HCT116 (cell line): Measurements from ENCODE around the gene RNF130.

Experiments used
- CTCF ChIP-seq, 3 experiments: fragments of 200-600 bp in 1 of 3; sonication (generic) in 1 of 3; IDR thresholded peaks in 2 of 3; conservative IDR thresholded peaks in 1 of 3; 2 replicates each; pipeline ENCODE4 v1.5.1; 2012 to 2017; ENCODE audit warnings: low read depth in 2 of 3, low read length in 2 of 3, antibody characterized with exemption in 1 of 3, borderline replicate concordance in 1 of 3, control low read depth in 1 of 3, mild to moderate bottlenecking in 1 of 3, mixed read lengths in 1 of 3, mixed run types in 1 of 3, moderate library complexity in 1 of 3; ENCODE audit not compliant: insufficient read depth in 1 of 3
- POLR2A ChIP-seq: IDR thresholded peaks from 2 replicates; pipeline ENCODE4 v1.7.0; 2011; ENCODE audit warnings: borderline replicate concordance; ENCODE audit not compliant: insufficient read depth, insufficient read length; ENCODE audit errors: extremely low read depth
- RAD21 ChIP-seq: IDR thresholded peaks from 2 replicates; pipeline ENCODE4 v1.6.1; 2012; ENCODE audit warnings: low read depth, mild to moderate bottlenecking
- TF ChIP-seq, protein P1 (sequence below): IDR thresholded peaks from 2 replicates; pipeline ENCODE4 v1.6.1; 2012; ENCODE audit warnings: low read depth

DNA sequence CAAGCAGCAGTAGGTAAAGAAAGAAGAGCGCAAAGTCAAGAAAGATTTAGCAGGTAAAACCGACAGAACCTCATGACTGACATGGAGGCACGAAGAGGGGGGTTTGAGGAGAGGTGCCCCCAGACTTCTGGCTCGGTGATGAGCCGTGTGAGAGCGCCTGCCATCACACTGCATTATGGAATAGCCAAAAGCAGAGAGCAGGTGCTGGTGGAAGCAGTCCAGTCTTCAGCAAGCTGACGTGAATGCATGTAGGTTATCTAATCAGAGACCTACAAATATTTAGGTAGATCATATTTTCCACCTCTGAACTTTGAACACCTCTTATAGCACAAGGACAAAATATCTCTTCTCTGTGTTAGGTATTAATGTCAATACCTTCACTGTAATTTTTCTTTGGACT, 68.4 kb downstream of the RNF130 start:
- TF ChIP-seq POLR2A (no peak), RAD21 (no peak), CTCF (IDR thresholded peaks at IDR 0.05 in 2 of 3, conservative IDR thresholded peaks at IDR 0.05 in 1 of 3; ENCODE audit: borderline replicate concordance in 1 of 3, insufficient read depth in 1 of 3, low read depth in 2 of 3, low read length in 2 of 3) (no peak)
- TF ChIP-seq, protein P1, sequence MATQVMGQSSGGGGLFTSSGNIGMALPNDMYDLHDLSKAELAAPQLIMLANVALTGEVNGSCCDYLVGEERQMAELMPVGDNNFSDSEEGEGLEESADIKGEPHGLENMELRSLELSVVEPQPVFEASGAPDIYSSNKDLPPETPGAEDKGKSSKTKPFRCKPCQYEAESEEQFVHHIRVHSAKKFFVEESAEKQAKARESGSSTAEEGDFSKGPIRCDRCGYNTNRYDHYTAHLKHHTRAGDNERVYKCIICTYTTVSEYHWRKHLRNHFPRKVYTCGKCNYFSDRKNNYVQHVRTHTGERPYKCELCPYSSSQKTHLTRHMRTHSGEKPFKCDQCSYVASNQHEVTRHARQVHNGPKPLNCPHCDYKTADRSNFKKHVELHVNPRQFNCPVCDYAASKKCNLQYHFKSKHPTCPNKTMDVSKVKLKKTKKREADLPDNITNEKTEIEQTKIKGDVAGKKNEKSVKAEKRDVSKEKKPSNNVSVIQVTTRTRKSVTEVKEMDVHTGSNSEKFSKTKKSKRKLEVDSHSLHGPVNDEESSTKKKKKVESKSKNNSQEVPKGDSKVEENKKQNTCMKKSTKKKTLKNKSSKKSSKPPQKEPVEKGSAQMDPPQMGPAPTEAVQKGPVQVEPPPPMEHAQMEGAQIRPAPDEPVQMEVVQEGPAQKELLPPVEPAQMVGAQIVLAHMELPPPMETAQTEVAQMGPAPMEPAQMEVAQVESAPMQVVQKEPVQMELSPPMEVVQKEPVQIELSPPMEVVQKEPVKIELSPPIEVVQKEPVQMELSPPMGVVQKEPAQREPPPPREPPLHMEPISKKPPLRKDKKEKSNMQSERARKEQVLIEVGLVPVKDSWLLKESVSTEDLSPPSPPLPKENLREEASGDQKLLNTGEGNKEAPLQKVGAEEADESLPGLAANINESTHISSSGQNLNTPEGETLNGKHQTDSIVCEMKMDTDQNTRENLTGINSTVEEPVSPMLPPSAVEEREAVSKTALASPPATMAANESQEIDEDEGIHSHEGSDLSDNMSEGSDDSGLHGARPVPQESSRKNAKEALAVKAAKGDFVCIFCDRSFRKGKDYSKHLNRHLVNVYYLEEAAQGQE: no peak
